Activated T-cell treated with anti-CD3 and anti-CD28 coated beads, Interleukin-2, amount 50 U/mL, for 4 hours (primary cell): ENCODE measurements around the gene PRCC. TPM values are rescaled to one million over a fixed set of nuclear protein-coding genes. Genes with fewer than 3 reads are reported as not detected.

ENCODE experiments used
- ATAC-seq, 2 donors: fragments of 200-7000 bp; cut with Tn5 transposase; one replicate each; pipeline ENCODE4 v1.10.0; 2021
- DNase-seq: peaks from one replicate; pipeline ENCODE4 v3.0.0-alpha.2; 2020
- H3K27me3 Mint-ChIP-seq: one replicate; pipeline ENCODE4 v1.8.0; 2021; ENCODE audit warnings: low read depth, mixed read lengths
- H3K36me3 Mint-ChIP-seq: one replicate; pipeline ENCODE4 v1.8.0; 2022; ENCODE audit warnings: mixed read lengths; ENCODE audit not compliant: insufficient read depth
- H3K4me1 Mint-ChIP-seq: one replicate; pipeline ENCODE4 v1.8.0; 2021; ENCODE audit warnings: low read depth, mixed read lengths
- H3K4me3 Mint-ChIP-seq: one replicate; pipeline ENCODE4 v1.8.0; 2021; ENCODE audit warnings: mild to moderate bottlenecking, moderate library complexity, mixed read lengths
- H3K9me3 Mint-ChIP-seq: one replicate; pipeline ENCODE4 v1.8.0; 2021; ENCODE audit warnings: mixed read lengths
- total RNA-seq, 3 donors: library from RNA; stranded (reverse); gene quantifications; one replicate each; pipeline ENCODE4 v1.2.1, GENCODE V29; 2021

Gene PRCC
- total RNA-seq, 3 donors from 2014 or later, result 108 to 111 (median 111) TPM

GRCh38 chr1:156840186-156840897 lies 73.0 kb downstream of the PRCC start:
- H3K36me3 Mint-ChIP-seq, result no peaks in the 10 kb centered on the region
- no peak overlapping the region for H3K4me3 Mint-ChIP-seq
- DNase-seq (no peak), ATAC-seq (no peak)
- H3K27me3 Mint-ChIP-seq, result peaks cover 55% of the 10 kb centered on the region
- H3K4me1 Mint-ChIP-seq, result peaks cover 24% of the 10 kb centered on the region
- H3K9me3 Mint-ChIP-seq, result no peaks in the 10 kb centered on the region

GRCh38 chr1:156840898-156841279 lies 73.6 kb downstream of the PRCC start:
- DNase-seq (no peak), ATAC-seq (no peak)
- H3K9me3 Mint-ChIP-seq, result no peaks in the 10 kb centered on the region
- H3K4me3 Mint-ChIP-seq, result no peak overlapping the region
- H3K27me3 Mint-ChIP-seq, result peaks cover 59% of the 10 kb centered on the region
- no peaks in the 10 kb centered on the region for H3K36me3 Mint-ChIP-seq
- peaks cover 25% of the 10 kb centered on the region for H3K4me1 Mint-ChIP-seq

DNA sequence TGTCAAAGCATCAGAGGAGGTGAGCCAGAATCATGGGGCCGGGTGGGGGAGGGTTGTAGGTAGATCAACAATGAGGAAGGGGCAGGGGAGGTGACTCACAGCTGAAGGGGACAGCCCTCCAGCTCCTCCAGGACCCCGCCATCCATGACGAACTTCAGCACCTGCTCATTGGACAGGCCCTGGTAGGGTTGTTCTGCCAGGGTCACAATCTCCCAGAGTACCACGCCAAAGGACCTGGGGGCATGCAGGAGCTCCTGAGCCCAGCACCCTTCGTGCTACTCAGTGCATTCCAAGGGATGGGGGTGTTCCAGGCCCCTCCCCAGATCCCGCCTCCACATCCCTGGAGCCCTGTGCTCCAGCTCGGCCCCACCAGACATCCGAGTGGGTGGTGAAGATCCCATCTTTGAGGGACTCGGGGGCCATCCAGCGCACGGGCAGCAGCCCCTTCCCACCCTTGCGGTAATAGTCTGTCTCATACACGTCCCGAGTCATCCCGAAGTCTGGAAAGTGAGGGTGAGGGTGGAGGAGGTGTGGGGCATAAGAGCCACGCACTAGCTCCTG lies 74.0 kb downstream of the PRCC start:
- Mint-ChIP-seq H3K4me3 (no peak overlapping the region), H3K4me1 (peaks cover 20% of the 10 kb centered on the region), H3K27me3 (peaks cover 64% of the 10 kb centered on the region), H3K9me3 (no peaks in the 10 kb centered on the region), H3K36me3 (no peaks in the 10 kb centered on the region)
- ATAC-seq (no peak), DNase-seq (no peak)

DNA sequence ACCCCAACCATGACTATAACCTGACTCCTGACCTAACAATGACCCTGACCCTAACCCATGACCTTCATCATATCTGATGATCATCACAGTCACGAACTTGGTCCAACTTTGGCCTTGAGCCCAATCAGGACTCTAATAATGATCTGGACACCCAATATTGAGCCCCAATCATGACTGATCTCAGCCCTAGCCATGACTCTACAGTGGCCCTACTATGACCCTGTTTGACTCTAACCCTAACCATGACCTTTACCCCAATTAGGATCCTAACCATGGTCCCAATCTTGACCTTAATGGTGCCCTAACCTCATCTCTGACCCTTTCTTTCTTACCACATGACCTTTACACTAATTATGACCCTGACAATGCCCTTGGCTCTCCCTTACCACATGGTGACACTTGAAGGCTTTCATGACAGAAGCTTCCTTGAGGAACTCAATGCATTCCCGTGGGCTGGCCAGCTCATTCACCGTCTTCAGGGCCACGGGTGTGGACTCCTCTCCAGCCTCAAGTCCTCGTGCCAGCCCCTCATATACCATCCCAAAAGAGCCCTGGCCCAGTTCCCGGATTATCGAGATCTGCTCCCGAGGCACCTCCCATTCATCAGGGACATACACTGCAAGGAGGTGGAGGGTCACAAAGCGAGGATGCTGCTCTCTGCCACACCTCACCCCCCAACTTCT lies 75.4 kb downstream of the PRCC start:
- no peak for ATAC-seq
- H3K9me3 Mint-ChIP-seq, result no peaks in the 10 kb centered on the region
- H3K36me3 Mint-ChIP-seq, result no peaks in the 10 kb centered on the region
- peaks cover 15% of the 10 kb centered on the region for H3K4me1 Mint-ChIP-seq
- H3K27me3 Mint-ChIP-seq, result peaks cover 70% of the 10 kb centered on the region
- H3K4me3 Mint-ChIP-seq, result no peak overlapping the region
- no peak for DNase-seq

DNA sequence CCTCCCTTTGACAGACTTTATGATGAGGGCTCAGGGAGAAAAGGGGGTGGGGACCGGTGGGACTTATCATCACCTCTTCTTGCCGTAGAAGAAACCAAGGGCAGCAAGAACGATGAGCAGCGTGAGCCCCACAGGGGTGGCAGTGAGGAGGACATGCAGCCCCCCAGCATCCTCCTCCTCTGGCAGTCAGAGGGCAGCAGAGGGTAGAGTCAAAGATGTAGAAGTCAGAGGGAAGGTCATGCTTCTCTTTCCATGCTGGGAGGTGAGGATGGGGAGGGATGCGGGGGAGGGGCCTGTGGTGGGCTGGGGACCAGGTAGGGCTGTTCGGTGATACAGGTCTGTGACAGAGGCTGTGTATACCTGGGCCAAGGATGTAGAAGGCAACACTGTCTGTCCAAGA lies 76.8 kb downstream of the PRCC start:
- no peak for DNase-seq
- Mint-ChIP-seq H3K4me1 (peaks cover 22% of the 10 kb centered on the region), H3K27me3 (peaks cover 70% of the 10 kb centered on the region), H3K36me3 (no peaks in the 10 kb centered on the region), H3K9me3 (no peaks in the 10 kb centered on the region), H3K4me3 (no peak overlapping the region)
- ATAC-seq, result no peak

- ATAC-seq (no peak), DNase-seq (no peak)
- no peaks in the 10 kb centered on the region for H3K9me3 Mint-ChIP-seq
- no peaks in the 10 kb centered on the region for H3K36me3 Mint-ChIP-seq
- peaks cover 69% of the 10 kb centered on the region for H3K27me3 Mint-ChIP-seq
- H3K4me3 Mint-ChIP-seq, result no peak overlapping the region
- peaks cover 25% of the 10 kb centered on the region for H3K4me1 Mint-ChIP-seq
Observed at GRCh38 chr1:156844638-156845037, 77.3 kb downstream of the PRCC start.

DNA sequence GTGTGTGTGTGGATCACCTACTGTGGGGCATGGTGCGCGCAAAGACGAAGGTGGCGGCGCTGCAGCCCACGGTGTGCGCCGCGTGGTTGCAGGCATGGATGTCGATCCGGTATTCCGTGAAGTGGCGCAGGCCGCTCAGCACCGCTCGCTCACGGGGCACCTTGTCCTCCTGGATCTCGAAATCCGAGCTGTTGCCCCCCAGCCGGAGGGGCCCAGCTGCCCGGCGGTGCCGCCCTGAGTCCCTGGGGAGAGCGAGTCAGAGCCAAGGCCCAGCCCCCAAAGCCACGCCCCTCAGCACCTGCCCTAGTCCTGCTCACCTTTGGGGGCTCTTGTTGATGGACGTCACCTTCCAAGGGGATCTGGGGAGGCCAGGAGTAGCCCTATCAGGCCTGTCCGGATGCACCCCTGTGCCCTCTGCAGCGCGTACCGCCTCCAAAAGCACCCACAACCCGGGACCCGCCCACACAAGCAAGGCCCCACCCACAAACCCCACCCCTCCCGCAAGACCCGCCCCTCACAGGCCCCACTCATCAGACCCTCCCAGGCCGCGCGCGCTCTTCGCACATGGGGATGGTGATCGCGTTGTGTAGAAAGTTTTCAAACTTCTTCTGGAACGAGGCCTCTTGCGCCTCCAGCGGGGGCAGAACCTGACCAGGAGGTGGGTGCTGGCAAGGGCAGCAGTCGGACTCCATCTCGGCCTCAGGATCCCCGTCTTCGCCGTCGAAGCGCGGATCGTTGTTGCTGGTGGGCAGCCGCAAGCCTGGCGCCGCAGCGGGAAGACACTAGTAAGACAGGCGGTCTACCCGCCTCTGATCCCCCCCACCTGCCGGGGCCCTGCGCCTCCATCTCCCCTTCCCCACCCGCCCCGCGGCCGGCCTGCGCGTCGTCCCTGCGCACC lies 78.0 kb downstream of the PRCC start:
- Mint-ChIP-seq H3K4me3 (peak overlapping the region; percentile 43), H3K9me3 (no peaks in the 10 kb centered on the region), H3K27me3 (peaks cover 66% of the 10 kb centered on the region), H3K36me3 (no peaks in the 10 kb centered on the region), H3K4me1 (peaks cover 25% of the 10 kb centered on the region)
- DNase-seq, result peak; percentile 47
- peak; percentile 43 to 71 for ATAC-seq

DNA sequence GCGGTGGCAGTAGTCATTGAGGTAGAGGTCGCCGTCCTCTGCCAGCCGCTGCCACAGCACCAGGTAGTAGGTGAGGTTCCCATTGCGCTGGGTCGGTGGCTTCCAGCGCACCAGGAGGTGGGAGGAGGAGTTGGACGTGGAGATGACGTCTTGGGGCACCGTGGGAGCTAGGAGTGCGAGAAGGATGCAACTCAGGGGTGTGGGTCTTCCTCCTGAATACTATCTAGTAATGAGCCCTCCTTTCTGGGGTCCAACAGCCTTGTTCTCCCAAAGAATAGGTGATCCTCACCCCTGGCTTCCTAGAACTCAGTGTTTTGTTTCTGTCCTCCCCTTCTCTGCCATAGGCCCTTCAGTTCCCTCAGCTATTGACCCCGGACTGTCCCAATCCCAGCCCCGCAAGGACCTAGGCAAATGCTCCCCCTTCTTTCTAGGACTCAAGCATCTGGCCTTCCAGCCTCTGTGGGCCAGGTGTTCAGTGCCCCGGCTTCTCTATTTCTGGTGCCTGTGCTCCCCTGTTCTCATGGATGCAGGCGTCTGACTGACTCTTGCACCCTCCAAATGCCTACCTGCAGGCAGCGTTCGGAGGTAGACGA lies 78.7 kb downstream of the PRCC start:
- Mint-ChIP-seq H3K4me3 (no peak overlapping the region), H3K4me1 (peaks cover 25% of the 10 kb centered on the region), H3K9me3 (no peaks in the 10 kb centered on the region), H3K36me3 (no peaks in the 10 kb centered on the region), H3K27me3 (peaks cover 59% of the 10 kb centered on the region)
- DNase-seq (no peak), ATAC-seq (no peak)

DNA sequence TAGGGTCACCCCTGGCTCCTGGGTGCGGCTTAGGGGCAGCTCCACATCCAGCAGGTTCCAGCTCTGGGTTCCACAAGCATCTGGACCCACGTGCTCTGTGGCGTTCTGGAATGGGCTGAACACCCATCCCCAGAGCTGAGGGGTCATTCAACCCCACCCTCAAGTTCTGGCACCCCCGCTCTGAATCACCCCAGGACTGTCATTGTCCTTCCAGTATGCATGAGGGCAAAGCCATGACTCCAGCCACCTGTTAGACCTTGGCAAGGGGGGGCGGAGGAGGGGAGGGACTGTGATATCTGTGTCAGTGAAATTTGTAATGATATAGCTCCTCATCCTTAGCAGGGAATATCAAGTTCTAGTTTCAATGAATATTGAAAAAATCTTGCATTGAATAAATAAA lies 79.3 kb downstream of the PRCC start:
- no peak overlapping the region for H3K4me3 Mint-ChIP-seq
- H3K27me3 Mint-ChIP-seq, result peaks cover 54% of the 10 kb centered on the region
- no peak for DNase-seq
- no peak for ATAC-seq
- peaks cover 25% of the 10 kb centered on the region for H3K4me1 Mint-ChIP-seq
- H3K36me3 Mint-ChIP-seq, result no peaks in the 10 kb centered on the region
- no peaks in the 10 kb centered on the region for H3K9me3 Mint-ChIP-seq

GRCh38 chr1:156847591-156848460 lies 80.5 kb downstream of the PRCC start:
- ATAC-seq, result no peak
- H3K4me3 Mint-ChIP-seq, result no peak overlapping the region

GRCh38 chr1:156848461-156849150 lies 81.3 kb downstream of the PRCC start:
- DNase-seq (peak; percentile 61), ATAC-seq (peak; percentile 66 to 72)
- H3K27me3 Mint-ChIP-seq, result peaks cover 37% of the 10 kb centered on the region
- no peaks in the 10 kb centered on the region for H3K36me3 Mint-ChIP-seq
- H3K4me3 Mint-ChIP-seq, result no peak overlapping the region
- H3K9me3 Mint-ChIP-seq, result no peaks in the 10 kb centered on the region
- H3K4me1 Mint-ChIP-seq, result peaks cover 25% of the 10 kb centered on the region

More at GRCh38 chr1:156847591-156848460, 80.5 kb downstream of the PRCC start:
- no peaks in the 10 kb centered on the region for H3K9me3 Mint-ChIP-seq
- H3K4me1 Mint-ChIP-seq, result peaks cover 25% of the 10 kb centered on the region
- DNase-seq, result no peak
- H3K27me3 Mint-ChIP-seq, result peaks cover 43% of the 10 kb centered on the region
- H3K36me3 Mint-ChIP-seq, result no peaks in the 10 kb centered on the region

GRCh38 chr1:156849151-156849496 lies 81.8 kb downstream of the PRCC start:
- Mint-ChIP-seq H3K4me1 (peaks cover 23% of the 10 kb centered on the region), H3K4me3 (no peak overlapping the region), H3K9me3 (no peaks in the 10 kb centered on the region), H3K27me3 (peaks cover 32% of the 10 kb centered on the region), H3K36me3 (no peaks in the 10 kb centered on the region)
- ATAC-seq, result no peak
- DNase-seq, result no peak
